NB4 (cell line): ENCODE results near the gene ARFRP1.
"Not testable (repeated sequence)": the region's sequence is repeated elsewhere in the genome, so short reads cannot be mapped to it uniquely, and the experiment has no call there.

Source experiments
- DNase-seq: peaks from one replicate; pipeline ENCODE4 v3.0.0; 2010; ENCODE audit warnings: low read depth
- H3K4me3 ChIP-seq: one replicate; pipeline ENCODE4 v1.5.1; 2011; ENCODE audit warnings: mild to moderate bottlenecking, low read depth, low read length, moderate library complexity
- CTCF ChIP-seq: IDR thresholded peaks from one replicate; pipeline ENCODE4 v1.5.1; 2012; ENCODE audit warnings: low read depth, low read length
- MAX ChIP-seq: IDR thresholded peaks from 2 replicates; pipeline ENCODE4 v1.6.1; 2011; ENCODE audit warnings: low read depth, low read length
- MYC ChIP-seq: IDR thresholded peaks from 2 replicates; pipeline ENCODE4 v1.6.1; 2011; ENCODE audit warnings: low read depth, low read length
- POLR2A ChIP-seq: IDR thresholded peaks from 2 replicates; pipeline ENCODE4 v1.6.1; 2011; ENCODE audit warnings: mild to moderate bottlenecking; ENCODE audit not compliant: insufficient read length; ENCODE audit errors: extremely low read depth

Gene ARFRP1

GRCh38 chr20:63733579-63734081, 25.9 kb upstream of the ARFRP1 start:
- TF ChIP-seq MYC = no peak
- TF ChIP-seq MAX = no peak
- TF ChIP-seq POLR2A = no peak
- TF ChIP-seq CTCF = no peak
- no peak for DNase-seq
- H3K4me3 ChIP-seq = no peak overlapping the region

- no peak for DNase-seq
- TF ChIP-seq MAX (no peak), MYC (no peak), POLR2A (no peak), CTCF (no peak)
- no peak overlapping the region for H3K4me3 ChIP-seq
Observed at GRCh38 chr20:63733117-63733516, 25.3 kb upstream of the ARFRP1 start.

- no peak overlapping the region for H3K4me3 ChIP-seq
- TF ChIP-seq POLR2A (no peak), MAX (no peak), CTCF (no peak), MYC (no peak)
Observed at GRCh38 chr20:63732118-63733095, 24.6 kb upstream of the ARFRP1 start.

DNA sequence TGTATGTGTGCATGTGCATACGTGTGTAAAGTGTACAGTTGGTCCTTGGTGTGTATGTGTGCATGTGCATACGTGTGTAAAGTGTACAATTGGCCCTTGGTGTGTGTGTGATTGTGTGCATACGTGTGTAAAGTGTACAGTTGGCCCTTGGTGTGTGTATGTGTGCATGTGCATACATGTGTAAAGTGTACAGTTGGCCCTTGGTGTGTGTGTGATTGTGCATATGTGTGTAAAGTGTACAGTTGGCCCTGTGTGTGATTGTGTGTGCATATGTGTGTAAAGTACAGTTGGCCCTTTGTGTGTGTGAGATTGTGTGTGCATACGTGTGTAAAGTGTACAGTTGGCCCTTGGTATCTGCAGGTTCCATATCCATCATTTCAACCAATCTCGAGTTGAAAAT, 23.6 kb upstream of the ARFRP1 start:
- no peak overlapping the region for H3K4me3 ChIP-seq
- TF ChIP-seq MYC (no peak), MAX (no peak), POLR2A (no peak), CTCF (no peak)
- no peak for DNase-seq

More at GRCh38 chr20:63732118-63733095, 24.6 kb upstream of the ARFRP1 start:
- DNase-seq = no peak

DNA sequence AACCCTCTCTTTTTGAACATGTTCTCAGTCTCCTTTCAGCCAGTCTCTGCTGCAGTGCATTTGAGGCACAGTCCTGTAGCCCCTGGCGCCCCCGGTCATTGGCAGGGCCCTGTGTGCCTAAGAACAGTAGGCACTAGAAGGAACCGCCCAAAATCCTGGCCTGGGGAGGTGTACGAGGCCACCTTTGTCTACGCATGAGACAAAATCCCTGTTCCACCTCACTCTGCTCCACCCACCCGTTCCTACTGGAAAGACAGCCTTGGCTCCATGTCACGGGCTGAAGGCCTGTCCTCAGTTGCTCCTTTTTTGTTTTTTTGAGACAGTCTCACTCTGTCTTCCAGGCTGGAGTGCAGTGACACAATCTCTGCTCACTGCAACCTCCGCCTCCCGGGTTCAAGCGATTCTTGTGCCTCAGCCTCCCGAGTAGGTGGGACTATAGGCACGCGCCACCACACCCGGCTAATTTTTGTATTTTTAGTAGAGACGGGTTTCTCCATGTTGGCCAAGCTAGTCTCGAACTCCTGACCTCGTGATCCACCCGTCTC, 22.5 kb upstream of the ARFRP1 start:
- not testable (repeated sequence) for DNase-seq, H3K4me3 ChIP-seq

DNA sequence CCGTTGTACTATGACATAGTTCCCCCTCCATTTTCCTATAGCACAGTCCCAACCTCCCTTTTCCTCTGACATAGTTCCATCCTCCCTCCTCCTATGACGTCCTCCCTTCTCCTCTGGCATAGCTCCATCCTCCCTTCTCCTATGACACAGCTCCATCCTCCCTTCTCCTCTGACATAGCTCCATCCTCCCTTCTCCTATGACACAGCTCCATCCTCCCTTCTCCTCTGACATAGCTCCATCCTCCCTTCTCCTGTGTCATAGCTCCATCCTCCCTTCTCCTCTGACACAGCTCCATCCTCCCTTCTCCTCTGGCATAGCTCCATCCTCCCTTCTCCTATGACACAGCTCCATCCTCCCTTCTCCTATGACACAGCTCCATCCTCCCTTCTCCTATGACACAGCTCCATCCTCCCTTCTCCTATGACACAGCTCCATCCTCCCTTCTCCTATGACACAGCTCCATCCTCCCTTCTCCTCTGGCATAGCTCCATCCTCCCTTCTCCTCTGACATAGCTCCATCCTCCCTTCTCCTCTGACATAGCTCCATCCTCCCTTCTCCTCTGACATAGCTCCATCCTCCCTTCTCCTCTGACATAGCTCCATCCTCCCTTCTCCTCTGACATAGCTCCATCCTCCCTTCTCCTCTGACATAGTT, 15.3 kb upstream of the ARFRP1 start:
- not testable (repeated sequence) for H3K4me3 ChIP-seq

More for the DNA sequence above, 15.3 kb upstream of the ARFRP1 start:
- not testable (repeated sequence) for DNase-seq
